Pancreas (tissue), 10 donors: ENCODE measurements around the gene ZNF611. TPM values are rescaled to one million over a fixed set of nuclear protein-coding genes. Genes with fewer than 3 reads are reported as not detected.

Experiments used
- ATAC-seq, 4 donors: fragments of 200-7000 bp; cut with Tn5 transposase; one replicate each; pipeline versions ENCODE4 v1.8.0 to v1.9.1; 2020; ENCODE audit warnings: mild to moderate bottlenecking in 4 of 4, moderate library complexity in 4 of 4
- DNase-seq, 6 donors: peaks; one replicate each; pipeline ENCODE4 v3.0.0-alpha.2; 2020
- FAIRE-seq: peaks from 2 replicates; lab custom pipeline; 2012; peaks lifted over from hg19 to GRCh38; lab: Jason Lieb, UNC
- H3K27ac ChIP-seq, 4 donors: fragments of 200-600 bp; sonication (generic); 1 replicate in 3 of 4; 2 replicates in 1 of 4; pipeline versions ENCODE4 v1.5.0 to v1.8.0; 2020
- H3K27me3 ChIP-seq, 4 donors: fragments of 200-600 bp; one replicate each; pipeline ENCODE4 v1.8.0; 2021
- H3K36me3 ChIP-seq, 3 donors: fragments of 200-600 bp; sonication (generic) in 1 of 3; one replicate each; pipeline versions ENCODE4 v1.5.0 to v1.8.0; 2020 to 2021
- H3K4me1 ChIP-seq, 3 donors: fragments of 200-600 bp; one replicate each; pipeline ENCODE4 v1.8.0; 2021
- H3K4me3 ChIP-seq, 4 donors: fragments of 200-600 bp; sonication (generic) in 2 of 4; one replicate each; pipeline versions ENCODE4 v1.5.0 to v1.8.0; 2020 to 2021
- H3K9me3 ChIP-seq, 4 donors: fragments of 200-600 bp; one replicate each; pipeline ENCODE4 v1.8.0; 2021
- whole genome bisulfite sequencing, 2 donors: extraction: QIAGEN DNeasy Blood & Tissue Kit; methylation state at CpG; one replicate each; pipeline ENCODE4 v1.1.7; 2013; 5-methylcytosine and 5-hydroxymethylcytosine counted together
- intact Hi-C, 3 donors: fragments of 100-400 bp; cut with DNase I; formaldehyde crosslinking; loops; one replicate each; pipeline versions ENCODE4 v1.11.1 to v1.14.2; 2022
- polyA plus RNA-seq, 2 donors: library from polyadenylated mRNA; stranded (reverse); fragments of 200-250 nt; gene quantifications; one replicate each; pipeline ENCODE4 v1.2.3, GENCODE V29; 2013
- total RNA-seq, 6 donors: library from RNA; stranded (reverse); fragmentation: NEBNext Ultra II Directional in 4 of 6; extraction: Animal tissue kit (Norgen Biotek cat#: 25700) in 4 of 6; gene quantifications; one replicate each; pipeline versions ENCODE4 v1.2.1 to v1.2.4, GENCODE V29; 2021 to 2023
- TF ChIP-seq, protein P1 (sequence below), 4 donors: fragments of 200-600 bp; sonication (generic) in 3 of 4; IDR thresholded peaks; one replicate each; pipeline versions ENCODE4 v1.5.0 to v1.8.0; 2021; ENCODE audit warnings: antibody characterized with exemption in 4 of 4
- donor health status: healthy with polysubstance abuse.
- donor health status: DM: no; HTN: no; CAD: no; lungs with moderate emphysema.
- donor health status: DM: no; HTN: no; CAD: no.
- donor health status: control.
- donor health status: control.
- donor health status: Bipolar disorder and iron deficiency.
- donor health status: DM: yes; HTN: yes; CAD: no.
- donor health status: DM: no; HTN: no; CAD: no.
- donor health status: DM: no; HTN: no; CAD: no.
- donor health status: DM: yes; HTN: yes; CAD: no.

The ZNF611 gene
- total and polyA plus RNA-seq, 8 donors = 3.4 to 15.2 (median 6.5) TPM

DNA sequence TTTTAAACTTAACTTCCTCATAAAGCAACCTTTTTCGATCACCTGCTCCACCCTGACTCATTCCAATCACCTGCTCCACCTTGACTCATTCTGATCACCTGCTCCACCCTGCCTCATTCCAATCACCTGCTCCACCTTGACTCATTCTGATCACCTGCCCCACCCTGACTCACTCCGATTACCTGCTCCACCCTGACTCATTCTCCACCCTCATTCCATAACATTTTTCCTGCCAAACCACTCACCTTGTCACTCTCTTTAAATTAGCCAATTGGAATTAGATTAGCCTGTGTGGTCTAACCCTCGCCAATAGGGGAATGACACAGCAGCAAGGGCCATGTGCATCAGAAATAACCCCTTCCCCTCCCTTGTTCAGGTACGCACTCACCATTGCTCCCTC lies 64.8 kb downstream of the ZNF611 start:
- ATAC-seq (no peak), DNase-seq (no peak), FAIRE-seq (no peak)
- Histone ChIP-seq H3K4me1 (no peaks in the 10 kb centered on the region), H3K27me3 (no peaks in the 10 kb centered on the region), H3K4me3 (no peak overlapping the region), H3K9me3 (no peaks in the 10 kb centered on the region), H3K36me3 (no peaks in the 10 kb centered on the region), H3K27ac (no peak overlapping the region)
- intact Hi-C loops = no loop called here
- WGBS, 2 donors = 83% methylated on average over 4 of the region's 4 CpGs
- TF ChIP-seq, protein P1, sequence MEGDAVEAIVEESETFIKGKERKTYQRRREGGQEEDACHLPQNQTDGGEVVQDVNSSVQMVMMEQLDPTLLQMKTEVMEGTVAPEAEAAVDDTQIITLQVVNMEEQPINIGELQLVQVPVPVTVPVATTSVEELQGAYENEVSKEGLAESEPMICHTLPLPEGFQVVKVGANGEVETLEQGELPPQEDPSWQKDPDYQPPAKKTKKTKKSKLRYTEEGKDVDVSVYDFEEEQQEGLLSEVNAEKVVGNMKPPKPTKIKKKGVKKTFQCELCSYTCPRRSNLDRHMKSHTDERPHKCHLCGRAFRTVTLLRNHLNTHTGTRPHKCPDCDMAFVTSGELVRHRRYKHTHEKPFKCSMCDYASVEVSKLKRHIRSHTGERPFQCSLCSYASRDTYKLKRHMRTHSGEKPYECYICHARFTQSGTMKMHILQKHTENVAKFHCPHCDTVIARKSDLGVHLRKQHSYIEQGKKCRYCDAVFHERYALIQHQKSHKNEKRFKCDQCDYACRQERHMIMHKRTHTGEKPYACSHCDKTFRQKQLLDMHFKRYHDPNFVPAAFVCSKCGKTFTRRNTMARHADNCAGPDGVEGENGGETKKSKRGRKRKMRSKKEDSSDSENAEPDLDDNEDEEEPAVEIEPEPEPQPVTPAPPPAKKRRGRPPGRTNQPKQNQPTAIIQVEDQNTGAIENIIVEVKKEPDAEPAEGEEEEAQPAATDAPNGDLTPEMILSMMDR (IDR thresholded peaks at IDR 0.05) = no peak

DNA sequence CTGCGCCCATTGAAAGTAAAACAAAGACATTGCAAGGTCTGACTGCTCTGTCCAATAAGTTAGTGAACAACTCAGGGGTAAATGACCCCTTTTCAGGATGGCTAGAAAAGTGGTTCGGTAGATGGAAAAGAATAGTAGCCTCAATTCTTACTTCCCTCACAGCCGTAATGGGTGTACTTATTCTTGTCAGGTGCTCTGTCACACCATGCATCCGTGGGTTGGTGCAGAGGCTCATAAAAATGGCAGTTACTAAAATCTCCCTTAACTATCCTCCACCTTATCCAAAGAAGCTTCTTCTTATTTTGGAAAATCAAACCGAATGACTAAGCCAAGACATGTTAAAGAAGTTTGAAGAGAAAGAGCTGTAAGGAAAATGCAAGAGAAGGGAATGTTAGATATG lies 65.3 kb downstream of the ZNF611 start:
- 89 to 96% methylated on average over 5 of the region's 5 CpGs for WGBS, 2 donors
- TF ChIP-seq, protein P1 (IDR thresholded peaks at IDR 0.05) = no peak
- Histone ChIP-seq H3K4me3 (no peak overlapping the region), H3K4me1 (no peaks in the 10 kb centered on the region), H3K9me3 (no peaks in the 10 kb centered on the region), H3K36me3 (no peaks in the 10 kb centered on the region), H3K27ac (no peak overlapping the region), H3K27me3 (no peaks in the 10 kb centered on the region)
- intact Hi-C loops = no loop called here
- FAIRE-seq (no peak), ATAC-seq (no peak), DNase-seq (no peak)

DNA sequence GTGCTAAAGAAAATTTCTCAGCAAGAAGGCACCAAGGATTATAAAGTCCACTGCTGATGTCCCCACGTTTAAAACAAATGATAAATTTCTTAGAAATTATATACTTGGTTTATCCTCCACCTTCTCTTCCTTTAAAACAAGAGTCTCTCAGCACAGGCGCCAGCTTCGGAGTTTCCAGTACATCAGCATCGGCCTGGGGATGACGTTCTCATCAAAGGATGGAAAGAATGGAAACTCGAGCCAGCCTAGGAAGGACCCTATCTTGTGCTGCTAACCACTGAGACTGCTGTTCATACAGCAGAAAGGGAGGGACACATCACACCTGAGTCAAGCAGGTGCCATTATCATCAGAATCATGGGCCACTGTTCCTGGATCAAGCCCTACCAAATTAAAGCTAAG lies 66.9 kb downstream of the ZNF611 start:
- Histone ChIP-seq H3K27ac (no peak overlapping the region), H3K4me3 (no peak overlapping the region), H3K27me3 (no peaks in the 10 kb centered on the region), H3K9me3 (no peaks in the 10 kb centered on the region), H3K4me1 (no peaks in the 10 kb centered on the region), H3K36me3 (no peaks in the 10 kb centered on the region)
- ATAC-seq (no peak), DNase-seq (no peak), FAIRE-seq (no peak)
- TF ChIP-seq, protein P1 (IDR thresholded peaks at IDR 0.05) = no peak
- 79 to 83% methylated on average over 6 of the region's 6 CpGs for WGBS, 2 donors
- intact Hi-C loops = no loop called here

DNA sequence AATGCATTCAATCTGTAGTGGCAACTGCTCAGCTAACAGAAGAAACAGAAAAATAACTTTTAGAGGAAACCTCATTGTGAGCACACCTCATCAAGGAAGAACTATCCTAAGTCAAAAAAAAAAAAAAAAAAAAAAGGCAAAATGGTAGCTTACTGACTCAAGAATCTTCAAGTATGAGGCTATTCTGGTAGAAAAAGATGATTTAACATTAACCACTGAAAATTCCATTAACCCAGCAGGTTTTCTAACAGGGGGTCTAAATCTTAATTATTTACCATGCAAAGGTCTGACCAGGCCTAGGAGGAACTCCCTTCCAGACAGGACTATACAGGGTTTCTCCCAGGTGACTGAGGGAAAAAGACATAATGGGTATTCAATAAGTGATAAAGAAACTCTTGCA lies 68.3 kb downstream of the ZNF611 start:
- H3K27ac ChIP-seq = no peak overlapping the region
- no peaks in the 10 kb centered on the region for H3K4me1 ChIP-seq
- intact Hi-C loops = no loop called here
- H3K4me3 ChIP-seq = no peak overlapping the region
- DNase-seq (no peak), ATAC-seq (no peak), FAIRE-seq (no peak)
- H3K27me3 ChIP-seq = no peaks in the 10 kb centered on the region
- TF ChIP-seq, protein P1 (IDR thresholded peaks at IDR 0.05) = no peak
- H3K36me3 ChIP-seq = no peaks in the 10 kb centered on the region
- no peaks in the 10 kb centered on the region for H3K9me3 ChIP-seq

DNA sequence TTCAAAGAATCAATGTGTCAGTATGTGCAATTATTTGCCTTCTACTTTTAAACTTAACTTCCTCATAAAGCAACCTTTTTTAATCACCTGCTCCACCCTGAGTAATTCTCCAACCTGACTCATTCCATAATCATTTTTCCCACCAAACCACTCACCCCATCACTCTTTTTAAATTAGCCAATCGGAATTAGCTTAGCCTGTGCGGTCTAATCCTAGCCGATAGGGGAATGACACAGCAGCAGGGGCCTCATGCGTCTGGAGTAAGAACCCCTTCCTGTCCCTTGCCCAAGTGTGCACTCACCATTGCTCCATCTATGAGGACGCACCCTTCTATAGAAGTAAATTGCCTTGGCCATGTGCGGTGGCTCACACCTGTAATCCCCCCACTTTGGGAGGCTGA lies 69.3 kb downstream of the ZNF611 start:
- Histone ChIP-seq H3K36me3 (no peaks in the 10 kb centered on the region), H3K4me3 (no peak overlapping the region), H3K9me3 (no peaks in the 10 kb centered on the region), H3K27ac (peak overlapping the region in 1 of 4 donors; percentile 8), H3K27me3 (no peaks in the 10 kb centered on the region), H3K4me1 (no peaks in the 10 kb centered on the region)
- DNase-seq = no peak
- peak in 1 of 4 donors; percentile 46 for ATAC-seq
- FAIRE-seq = no peak
- intact Hi-C loops = no loop called here
- 91 to 96% methylated on average over 6 of the region's 6 CpGs for WGBS, 2 donors
- TF ChIP-seq, protein P1 (IDR thresholded peaks at IDR 0.05) = no peak
